IPS DF 6.9 (cell line): ENCODE measurements around the gene ZNF526.

Source experiments
- DNase-seq: peaks from one replicate; pipeline ENCODE4 v3.0.0-alpha.2; 2013; ENCODE audit warnings: low read depth, low spot score
- H3K27ac ChIP-seq: one replicate; pipeline ENCODE4 v1.5.1; 2013; ENCODE audit warnings: low read length, control low read depth
- H3K27me3 ChIP-seq: 2 replicates; pipeline ENCODE4 v1.6.1; 2013; ENCODE audit warnings: mild to moderate bottlenecking, low read length; ENCODE audit not compliant: control insufficient read depth, insufficient read depth
- H3K36me3 ChIP-seq: 2 replicates; pipeline ENCODE4 v1.6.1; 2013; ENCODE audit warnings: low read length; ENCODE audit not compliant: control insufficient read depth, insufficient read depth
- H3K4me1 ChIP-seq: 2 replicates; pipeline ENCODE4 v1.6.1; 2013; ENCODE audit warnings: low read length; ENCODE audit not compliant: control insufficient read depth, insufficient read depth
- H3K4me3 ChIP-seq: 2 replicates; pipeline ENCODE4 v1.5.1; 2013; ENCODE audit warnings: mild to moderate bottlenecking, low read length
- H3K9me3 ChIP-seq: 2 replicates; pipeline ENCODE4 v1.6.1; 2013; ENCODE audit warnings: low read length, inconsistent platforms; ENCODE audit not compliant: control insufficient read depth, insufficient read depth
- WGBS: extraction: QIAGEN DNeasy Blood & Tissue Kit; methylation state at CpG from one replicate; pipeline ENCODE4 v1.1.7; 2013; ENCODE audit warnings: mixed read lengths, missing lambda C conversion rate; ENCODE audit not compliant: insufficient read length, insufficient coverage; 5-methylcytosine and 5-hydroxymethylcytosine counted together

Gene ZNF526

GRCh38 chr19:42248270-42249148 is 28.4 kb downstream of the ZNF526 start:
- H3K4me3 ChIP-seq = no peak overlapping the region
- H3K9me3 ChIP-seq = no peaks in the 10 kb centered on the region
- no peak for DNase-seq
- WGBS = no CpG with 5 or more reads among the region's 41 CpGs
- no peaks in the 10 kb centered on the region for H3K27me3 ChIP-seq
- H3K27ac ChIP-seq = no peak overlapping the region
- peaks cover 15% of the 10 kb centered on the region for H3K4me1 ChIP-seq
- H3K36me3 ChIP-seq = peaks cover 7% of the 10 kb centered on the region; the same call in 1 of the 2 replicates

GRCh38 chr19:42249149-42249750 is 29.1 kb downstream of the ZNF526 start:
- no peak for DNase-seq
- Histone ChIP-seq H3K27ac (no peak overlapping the region), H3K4me1 (peaks cover 15% of the 10 kb centered on the region), H3K36me3 (peaks cover 7% of the 10 kb centered on the region; the same call in 1 of the 2 replicates), H3K27me3 (no peaks in the 10 kb centered on the region), H3K9me3 (no peaks in the 10 kb centered on the region), H3K4me3 (no peak overlapping the region)
- WGBS = no CpG with 5 or more reads among the region's 36 CpGs

GRCh38 chr19:42249769-42250168 is 29.7 kb downstream of the ZNF526 start:
- H3K4me1 ChIP-seq = peaks cover 15% of the 10 kb centered on the region
- H3K27ac ChIP-seq = no peak overlapping the region
- H3K4me3 ChIP-seq = no peak overlapping the region
- no CpG with 5 or more reads among the region's 6 CpGs for WGBS
- H3K36me3 ChIP-seq = peaks cover 7% of the 10 kb centered on the region; the same call in 1 of the 2 replicates
- no peaks in the 10 kb centered on the region for H3K27me3 ChIP-seq
- DNase-seq = no peak
- H3K9me3 ChIP-seq = no peaks in the 10 kb centered on the region

- Histone ChIP-seq H3K36me3 (peaks cover 7% of the 10 kb centered on the region; the same call in 1 of the 2 replicates), H3K4me3 (no peak overlapping the region), H3K4me1 (peaks cover 15% of the 10 kb centered on the region), H3K27ac (no peak overlapping the region), H3K27me3 (no peaks in the 10 kb centered on the region), H3K9me3 (no peaks in the 10 kb centered on the region)
- WGBS = no CpG with 5 or more reads among the region's 15 CpGs
- DNase-seq = no peak
These were observed 30.1 kb downstream of the ZNF526 start for GRCh38 chr19:42250183-42250665.

- Histone ChIP-seq H3K27ac (no peak overlapping the region), H3K9me3 (no peaks in the 10 kb centered on the region), H3K27me3 (no peaks in the 10 kb centered on the region), H3K4me1 (peaks cover 15% of the 10 kb centered on the region), H3K36me3 (peaks cover 7% of the 10 kb centered on the region; the same call in 1 of the 2 replicates), H3K4me3 (no peak overlapping the region)
- WGBS = no CpG with 5 or more reads among the region's 19 CpGs
- DNase-seq = no peak
These were observed 30.8 kb downstream of the ZNF526 start for GRCh38 chr19:42250666-42251531.

GRCh38 chr19:42251572-42252358 is 31.7 kb downstream of the ZNF526 start:
- H3K4me1 ChIP-seq = peaks cover 13% of the 10 kb centered on the region
- H3K27me3 ChIP-seq = no peaks in the 10 kb centered on the region
- DNase-seq = no peak
- peaks cover 7% of the 10 kb centered on the region; the same call in 1 of the 2 replicates for H3K36me3 ChIP-seq
- no peaks in the 10 kb centered on the region for H3K9me3 ChIP-seq
- WGBS = no CpG with 5 or more reads among the region's 4 CpGs
- H3K4me3 ChIP-seq = no peak overlapping the region
- no peak overlapping the region for H3K27ac ChIP-seq

- no peak for DNase-seq
- no CpG with 5 or more reads among the region's 27 CpGs for WGBS
- Histone ChIP-seq H3K27me3 (no peaks in the 10 kb centered on the region), H3K4me1 (peaks cover 13% of the 10 kb centered on the region), H3K9me3 (no peaks in the 10 kb centered on the region), H3K27ac (no peak overlapping the region), H3K36me3 (peaks cover 7% of the 10 kb centered on the region; the same call in 1 of the 2 replicates), H3K4me3 (peak overlapping the region; percentile 82; the same call in 1 of the 2 replicates)
These were observed 32.5 kb downstream of the ZNF526 start for GRCh38 chr19:42252365-42253244.

- WGBS = no CpG with 5 or more reads among the region's 71 CpGs
- no peak for DNase-seq
- peaks cover 13% of the 10 kb centered on the region for H3K4me1 ChIP-seq
- no peaks in the 10 kb centered on the region for H3K27me3 ChIP-seq
- peaks cover 7% of the 10 kb centered on the region; the same call in 1 of the 2 replicates for H3K36me3 ChIP-seq
- peak overlapping the region; percentile 82; the same call in 1 of the 2 replicates for H3K4me3 ChIP-seq
- no peaks in the 10 kb centered on the region for H3K9me3 ChIP-seq
- no peak overlapping the region for H3K27ac ChIP-seq
These were observed 33.4 kb downstream of the ZNF526 start for GRCh38 chr19:42253245-42254088.
